Measurements from ENCODE around the gene CCDC154. TPM values are rescaled to one million over a fixed set of nuclear protein-coding genes. Genes with fewer than 3 reads are reported as not detected.

The CCDC154 gene, protein sequence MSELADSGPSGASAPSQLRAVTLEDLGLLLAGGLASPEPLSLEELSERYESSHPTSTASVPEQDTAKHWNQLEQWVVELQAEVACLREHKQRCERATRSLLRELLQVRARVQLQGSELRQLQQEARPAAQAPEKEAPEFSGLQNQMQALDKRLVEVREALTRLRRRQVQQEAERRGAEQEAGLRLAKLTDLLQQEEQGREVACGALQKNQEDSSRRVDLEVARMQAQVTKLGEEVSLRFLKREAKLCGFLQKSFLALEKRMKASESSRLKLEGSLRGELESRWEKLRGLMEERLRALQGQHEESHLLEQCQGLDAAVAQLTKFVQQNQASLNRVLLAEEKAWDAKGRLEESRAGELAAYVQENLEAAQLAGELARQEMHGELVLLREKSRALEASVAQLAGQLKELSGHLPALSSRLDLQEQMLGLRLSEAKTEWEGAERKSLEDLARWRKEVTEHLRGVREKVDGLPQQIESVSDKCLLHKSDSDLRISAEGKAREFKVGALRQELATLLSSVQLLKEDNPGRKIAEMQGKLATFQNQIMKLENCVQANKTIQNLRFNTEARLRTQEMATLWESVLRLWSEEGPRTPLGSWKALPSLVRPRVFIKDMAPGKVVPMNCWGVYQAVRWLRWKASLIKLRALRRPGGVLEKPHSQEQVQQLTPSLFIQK
- 0.16 TPM in 1 of 2 replicates, not detected in the other for total RNA-seq

DNA sequence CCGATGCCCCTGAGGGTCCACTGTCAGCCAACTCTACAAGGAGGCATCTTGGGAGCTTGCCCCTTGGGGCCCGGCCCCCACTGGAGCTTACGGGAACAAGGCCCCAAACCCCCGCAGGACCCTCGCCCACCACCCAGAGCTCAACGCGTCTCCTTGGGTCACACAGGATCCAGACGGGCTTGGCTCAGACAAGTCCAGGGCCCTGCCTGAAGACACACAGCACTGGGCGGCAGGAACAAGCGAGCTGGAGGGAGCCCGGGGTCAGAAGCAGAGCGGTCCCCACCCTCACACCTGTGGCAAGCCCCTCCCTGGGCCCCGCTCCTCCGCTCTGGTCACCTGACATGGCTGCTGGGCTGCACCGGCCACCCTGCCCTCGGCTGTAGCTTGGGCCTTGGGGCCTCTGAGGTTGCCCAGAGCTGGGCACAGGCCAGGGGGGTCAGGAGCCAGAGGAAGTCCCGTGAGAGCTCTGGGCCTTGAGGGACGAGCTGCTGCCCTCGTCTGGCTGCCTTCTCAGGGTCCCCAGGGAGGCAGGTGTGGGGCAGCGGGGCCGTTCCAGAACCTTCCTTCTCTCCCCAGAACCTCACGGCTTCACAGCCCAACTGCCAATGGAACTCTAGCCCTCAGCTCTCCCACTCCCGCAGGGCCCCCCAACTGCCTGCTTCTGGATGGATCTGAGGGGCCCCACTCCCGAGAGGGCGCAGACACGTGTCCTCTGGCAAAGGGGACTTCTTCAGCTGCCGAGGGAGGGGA lies at the start of gene CCDC154:
Gene CCDC154, minus strand, starts transcription at position 577 of the 750 bp plus-strand sequence. Its CDS starts 234 bp downstream, at position 343.

DNA sequence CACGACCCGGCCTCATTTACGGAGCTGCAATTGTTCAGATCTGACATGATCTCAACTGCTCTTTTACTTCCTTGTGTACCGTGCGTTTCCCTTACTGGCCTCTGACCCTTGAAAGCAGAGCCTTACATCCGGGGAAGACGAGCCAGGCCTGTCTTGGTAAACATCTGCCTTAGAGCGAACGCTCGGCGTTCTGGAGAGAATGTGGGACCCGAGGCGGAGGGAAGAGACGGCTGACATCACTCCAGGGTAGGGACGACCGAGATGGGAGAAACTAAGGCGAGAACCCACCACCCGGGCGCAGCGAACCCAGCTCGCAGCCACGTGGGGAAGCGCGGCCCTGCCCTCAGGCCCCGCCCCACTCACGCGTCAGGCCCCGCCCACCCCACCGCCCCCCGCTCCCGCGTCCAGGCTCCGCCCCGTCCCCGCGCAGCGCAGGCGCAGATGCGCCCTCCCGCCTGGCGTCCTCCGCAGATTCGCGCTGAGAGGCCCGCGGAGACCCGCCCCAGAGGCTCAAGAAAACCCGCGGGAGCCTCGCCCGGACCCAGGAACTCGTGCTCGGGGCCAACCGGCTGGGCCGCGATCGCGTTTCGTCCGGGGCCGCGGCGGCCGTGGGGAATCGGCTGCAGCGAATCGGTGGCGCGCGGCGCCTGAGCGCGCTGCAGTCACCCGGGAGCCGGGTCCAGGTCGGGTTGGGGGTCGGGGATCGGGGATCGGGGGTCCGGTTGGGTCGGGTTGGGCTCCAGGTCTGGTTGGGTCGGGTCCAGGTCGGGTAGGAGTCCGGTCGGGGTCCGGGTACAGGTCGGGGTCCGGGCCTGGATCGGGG lies 48.8 kb upstream of the CCDC154 start, which contains the start of gene TELO2:
Gene TELO2, plus strand, starts transcription at position 438 of the 823 bp plus-strand sequence. CDS start 922 bp downstream, outside the sequence.

DNA sequence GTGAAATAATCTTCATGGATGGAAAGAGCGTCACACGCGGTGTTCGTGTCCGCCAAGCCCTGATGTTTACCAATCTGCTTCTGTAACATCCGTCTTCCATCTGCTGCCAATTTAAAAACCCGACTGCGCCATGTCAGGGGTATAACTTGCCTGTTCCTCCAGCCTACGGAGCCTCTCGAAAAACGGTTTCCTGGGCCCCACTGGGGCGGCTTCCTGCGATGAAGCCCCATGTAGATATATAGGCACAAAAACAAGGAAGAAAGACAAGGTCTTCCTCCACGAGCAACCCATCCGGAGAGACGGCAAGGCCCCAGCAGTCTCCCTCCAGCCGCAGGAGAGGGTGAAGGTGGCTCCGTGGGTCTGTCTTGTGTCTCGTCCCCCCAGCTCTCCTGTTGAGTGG lies 44.3 kb upstream of the CCDC154 start, which contains the start of gene PTX4:
Gene PTX4, minus strand, starts transcription at position 326 of the 400 bp plus-strand sequence. Its CDS starts 35 bp downstream, at position 291.

DNA sequence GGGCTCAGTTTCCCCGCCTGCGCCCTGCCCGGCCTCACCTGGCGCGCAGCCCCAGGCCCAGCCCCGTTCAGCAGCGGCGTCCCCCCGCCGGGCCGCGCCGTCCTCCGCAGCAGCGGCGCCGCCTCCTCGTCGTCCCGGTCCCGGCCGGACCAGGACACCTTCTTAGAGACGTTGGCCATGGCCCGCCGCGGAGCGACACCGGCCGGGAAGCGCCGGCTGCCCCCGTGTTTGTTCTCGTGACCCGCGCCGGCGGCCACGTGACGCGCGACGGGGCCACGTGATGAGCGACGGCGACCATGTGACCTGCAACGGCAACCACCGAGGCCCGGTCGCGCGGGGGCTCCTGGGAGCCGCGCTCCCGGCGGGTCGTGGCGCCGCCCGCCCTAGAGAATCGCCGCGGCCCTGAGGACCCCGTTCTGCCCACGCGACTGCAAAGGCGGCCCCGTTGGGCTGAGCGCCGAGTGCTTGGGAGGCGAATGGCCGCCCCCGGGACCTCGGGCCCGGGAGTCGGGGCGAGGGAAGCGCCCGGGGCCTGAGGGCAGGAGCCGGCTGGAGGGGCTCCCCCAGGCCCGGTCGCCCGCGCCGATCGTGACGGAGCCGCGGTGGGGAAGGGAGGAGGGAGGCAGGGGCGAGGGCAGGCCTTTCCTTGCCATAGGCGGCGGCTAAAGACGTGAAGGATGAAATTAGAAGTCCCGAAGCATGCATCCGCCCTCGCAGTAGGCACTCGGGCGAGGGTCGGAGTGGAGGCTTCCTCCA lies 30.6 kb upstream of the CCDC154 start, which contains the start of gene CLCN7:
Gene CLCN7, minus strand, starts transcription at position 233 of the 756 bp plus-strand sequence. Its CDS starts 54 bp downstream, at position 179.

DNA sequence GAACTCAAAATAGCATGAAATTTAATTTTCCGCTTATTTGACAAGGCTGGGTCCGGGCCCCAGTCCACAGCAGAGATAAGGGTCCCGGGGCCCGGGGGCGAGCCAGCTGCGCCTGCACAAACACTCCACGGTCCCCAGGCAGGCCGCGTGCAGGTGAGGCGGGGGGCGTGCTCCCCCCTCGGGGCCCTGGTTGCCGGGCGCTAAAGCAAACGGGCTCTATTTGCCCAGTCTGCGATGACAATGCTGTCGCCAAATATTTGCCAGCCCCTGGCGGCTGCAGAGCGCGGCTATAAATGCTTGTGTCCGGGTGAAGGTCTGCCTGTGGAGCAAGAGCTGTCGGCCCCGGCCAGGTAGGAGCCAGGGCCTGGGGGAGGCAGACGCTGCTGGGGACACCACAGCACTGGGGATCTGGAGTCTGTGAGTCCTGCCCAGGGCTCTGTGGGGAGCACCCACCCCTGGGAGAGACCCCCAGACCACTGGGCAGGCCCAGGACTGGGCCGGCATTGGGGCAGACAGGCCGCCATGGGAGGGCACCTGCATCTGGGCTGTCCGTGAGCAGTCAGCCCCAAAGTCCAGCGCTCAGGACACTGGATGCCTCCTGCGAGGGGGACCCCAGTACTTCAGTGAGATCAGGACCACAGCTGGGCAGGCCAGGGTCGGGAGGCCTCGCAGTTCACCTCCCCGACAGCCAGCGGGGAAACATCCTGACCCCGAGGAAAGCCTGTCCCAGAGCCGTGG lies 13.4 kb downstream of the CCDC154 start, which contains the start of gene PERCC1:
Gene PERCC1, plus strand, starts transcription at position 320 of the 738 bp plus-strand sequence. CDS start 1,516 bp downstream, outside the sequence.

DNA sequence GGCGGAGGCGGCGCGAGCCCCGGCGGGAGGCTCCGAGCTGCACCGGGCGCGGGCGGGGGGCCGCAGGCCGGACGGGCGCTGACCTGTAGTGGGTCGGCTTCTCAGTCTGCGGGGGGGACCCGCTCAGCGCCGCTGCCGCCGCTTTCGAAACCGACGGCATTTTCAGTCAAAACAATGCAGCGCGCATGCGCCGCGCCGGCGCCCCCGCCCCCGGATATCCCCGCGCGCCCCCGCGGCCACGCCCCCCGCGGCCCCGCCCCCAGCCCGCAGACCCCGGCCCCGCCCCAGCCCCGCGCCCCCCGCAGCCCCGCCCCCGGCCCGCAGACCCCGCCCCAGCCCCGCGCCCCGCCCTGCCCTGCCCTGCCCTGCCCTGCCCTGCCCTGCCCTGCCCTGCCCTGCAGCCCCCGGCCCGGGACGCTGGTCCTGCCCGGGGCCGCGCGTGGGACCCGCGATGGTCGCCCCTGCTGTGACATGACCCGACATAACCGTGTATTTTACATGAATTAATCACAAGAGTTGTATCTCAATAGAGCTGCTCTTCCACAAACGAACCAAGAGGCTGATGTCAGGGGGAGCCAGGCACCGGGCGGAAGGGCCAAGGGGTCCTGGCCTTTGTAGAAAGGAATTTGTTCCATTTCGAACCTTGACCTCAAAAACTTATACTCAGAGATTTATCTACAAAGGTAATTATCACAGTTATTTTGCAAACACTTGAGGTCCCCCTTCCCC lies 29.7 kb downstream of the CCDC154 start, which contains the start of gene UNKL:
Gene UNKL, minus strand, starts transcription at position 173 of the 729 bp plus-strand sequence. Its CDS starts 13 bp downstream, at position 160.

Other genes starting within 250 kb of the CCDC154 start
- not detected in 2 replicates for gene TPSG1, start 219.3 kb downstream of the CCDC154 start, total RNA-seq
- not detected in 2 replicates for gene TPSB2, start 214.4 kb downstream of the CCDC154 start, total RNA-seq
- gene TPSAB1, start 203.9 kb downstream of the CCDC154 start, total RNA-seq, result not detected in 2 replicates
- not detected in 2 replicates for gene TPSD1, start 188.5 kb downstream of the CCDC154 start, total RNA-seq
- 46.2 and 58.3 TPM in 2 replicates for gene UBE2I, start 134.9 kb downstream of the CCDC154 start, total RNA-seq
- under 0.01 and 0.08 TPM in 2 replicates for gene BAIAP3, start 110.9 kb downstream of the CCDC154 start, total RNA-seq
- 116 and 179 TPM in 2 replicates for gene TSR3, start 92.7 kb downstream of the CCDC154 start, total RNA-seq
- gene GNPTG, start 92.6 kb downstream of the CCDC154 start, total RNA-seq, result 24.6 and 33.1 TPM in 2 replicates
- gene UNKL, start 29.9 kb downstream of the CCDC154 start, total RNA-seq, result 2.3 and 3.2 TPM in 2 replicates
- gene UQCC4, start 23.8 kb downstream of the CCDC154 start, total RNA-seq, result 19.9 and 33.6 TPM in 2 replicates
- 0.16 TPM in 1 of 2 replicates, not detected in the other for gene PERCC1, start 13.5 kb downstream of the CCDC154 start, total RNA-seq
- 22.5 and 54.0 TPM in 2 replicates for gene CLCN7, start 30.5 kb upstream of the CCDC154 start, total RNA-seq
- not detected in 2 replicates for gene PTX4, start 44.4 kb upstream of the CCDC154 start, total RNA-seq
- gene TELO2, start 48.8 kb upstream of the CCDC154 start, total RNA-seq, result 12.0 and 22.9 TPM in 2 replicates
- gene TMEM204, start 89.1 kb upstream of the CCDC154 start, total RNA-seq, result 2.7 TPM in 1 of 2 replicates, not detected in the other
- 8.1 and 11.2 TPM in 2 replicates for gene IFT140, start 167.5 kb upstream of the CCDC154 start, total RNA-seq
- gene CRAMP1, start 167.8 kb upstream of the CCDC154 start, total RNA-seq, result 5.9 and 7.0 TPM in 2 replicates
- 68.1 and 84.7 TPM in 2 replicates for gene JPT2, start 233.7 kb upstream of the CCDC154 start, total RNA-seq